DND-41 (cell line): ENCODE data around the gene LENG9.

ENCODE experiments used
- CTCF ChIP-seq: IDR thresholded peaks from 2 replicates; pipeline ENCODE4 v1.5.1; 2012; ENCODE audit warnings: borderline replicate concordance, low read length, moderate library complexity, mild to moderate bottlenecking; ENCODE audit not compliant: poor library complexity, severe bottlenecking; ENCODE audit errors: extremely low read depth
- EZH2 ChIP-seq: IDR thresholded peaks from 3 replicates; pipeline ENCODE4 v1.6.1; 2012; ENCODE audit warnings: borderline replicate concordance, low read depth, mild to moderate bottlenecking, moderate library complexity, low read length, inconsistent platforms; ENCODE audit not compliant: severe bottlenecking

- TF ChIP-seq CTCF, result no peak
- no peak for TF ChIP-seq EZH2
Observed at GRCh38 chr19:54440641-54441040, 22.9 kb downstream of the LENG9 start.
